ENCODE measurements around the gene FANCL. TPM values are rescaled to one million over a fixed set of nuclear protein-coding genes. Genes with fewer than 3 reads are reported as not detected.

The FANCL gene
- total RNA-seq, 4 donors from 2014 or later: 28.5 to 42.7 (median 36.5) TPM

DNA sequence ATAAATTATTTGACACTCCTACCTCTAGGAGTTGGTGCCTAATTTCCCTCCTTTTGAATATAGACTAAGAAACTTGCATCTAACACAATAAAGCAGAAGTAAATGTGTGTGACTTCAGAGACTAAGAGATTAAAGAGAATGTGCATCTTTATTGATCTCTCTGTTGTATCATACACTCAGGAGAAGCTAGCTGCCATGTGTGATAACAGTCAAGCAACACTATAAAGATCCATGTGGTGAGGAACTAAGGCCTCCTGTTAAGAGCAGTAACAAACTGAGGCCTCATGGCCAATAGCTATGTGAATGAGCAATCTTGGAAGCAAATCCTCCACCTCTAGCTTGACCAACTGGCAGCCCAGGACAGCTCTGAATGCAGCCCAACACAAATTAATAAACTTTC is 3.4 kb downstream of the FANCL start:
- Histone ChIP-seq H3K4me1 (peaks cover 0 to 7% (median 4%) of the 10 kb centered on the region in 4 donors), H3K9me3 (no peaks in the 10 kb centered on the region), H3K36me3 (no peaks in the 10 kb centered on the region), H3K4me3 (no peak overlapping the region), H3K27ac (no peak overlapping the region), H3K27me3 (no peaks in the 10 kb centered on the region)
- TF ChIP-seq, protein P1, sequence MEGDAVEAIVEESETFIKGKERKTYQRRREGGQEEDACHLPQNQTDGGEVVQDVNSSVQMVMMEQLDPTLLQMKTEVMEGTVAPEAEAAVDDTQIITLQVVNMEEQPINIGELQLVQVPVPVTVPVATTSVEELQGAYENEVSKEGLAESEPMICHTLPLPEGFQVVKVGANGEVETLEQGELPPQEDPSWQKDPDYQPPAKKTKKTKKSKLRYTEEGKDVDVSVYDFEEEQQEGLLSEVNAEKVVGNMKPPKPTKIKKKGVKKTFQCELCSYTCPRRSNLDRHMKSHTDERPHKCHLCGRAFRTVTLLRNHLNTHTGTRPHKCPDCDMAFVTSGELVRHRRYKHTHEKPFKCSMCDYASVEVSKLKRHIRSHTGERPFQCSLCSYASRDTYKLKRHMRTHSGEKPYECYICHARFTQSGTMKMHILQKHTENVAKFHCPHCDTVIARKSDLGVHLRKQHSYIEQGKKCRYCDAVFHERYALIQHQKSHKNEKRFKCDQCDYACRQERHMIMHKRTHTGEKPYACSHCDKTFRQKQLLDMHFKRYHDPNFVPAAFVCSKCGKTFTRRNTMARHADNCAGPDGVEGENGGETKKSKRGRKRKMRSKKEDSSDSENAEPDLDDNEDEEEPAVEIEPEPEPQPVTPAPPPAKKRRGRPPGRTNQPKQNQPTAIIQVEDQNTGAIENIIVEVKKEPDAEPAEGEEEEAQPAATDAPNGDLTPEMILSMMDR (IDR thresholded peaks at IDR 0.05): no peak
- DNase-seq: no peak

DNA sequence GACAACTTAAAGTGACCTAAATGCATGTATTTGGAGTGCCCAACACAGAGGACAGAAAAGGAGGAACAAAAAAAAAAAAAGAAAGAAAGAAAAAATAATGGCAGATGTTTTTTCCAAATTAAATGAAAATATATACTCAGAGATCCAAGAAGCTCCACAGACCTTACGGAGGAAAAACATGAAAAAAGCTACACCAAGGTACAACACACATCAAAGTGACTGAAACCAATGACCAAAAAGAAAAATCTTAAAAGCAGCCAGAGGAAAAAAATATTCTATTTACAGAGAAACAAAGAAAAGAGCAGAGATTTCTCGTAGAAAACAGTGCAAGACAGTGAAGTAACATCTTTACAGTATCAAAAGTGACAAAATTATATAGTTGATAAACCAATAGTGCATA is 5.1 kb downstream of the FANCL start:
- Histone ChIP-seq H3K36me3 (no peaks in the 10 kb centered on the region), H3K27me3 (no peaks in the 10 kb centered on the region), H3K4me1 (peaks cover 0 to 7% (median 4%) of the 10 kb centered on the region in 4 donors), H3K4me3 (no peak overlapping the region), H3K27ac (no peak overlapping the region), H3K9me3 (no peaks in the 10 kb centered on the region)
- TF ChIP-seq, protein P1 (IDR thresholded peaks at IDR 0.05): no peak
- TF ChIP-seq POLR2A (IDR thresholded peaks at IDR 0.05): no peak
- DNase-seq: no peak

DNA sequence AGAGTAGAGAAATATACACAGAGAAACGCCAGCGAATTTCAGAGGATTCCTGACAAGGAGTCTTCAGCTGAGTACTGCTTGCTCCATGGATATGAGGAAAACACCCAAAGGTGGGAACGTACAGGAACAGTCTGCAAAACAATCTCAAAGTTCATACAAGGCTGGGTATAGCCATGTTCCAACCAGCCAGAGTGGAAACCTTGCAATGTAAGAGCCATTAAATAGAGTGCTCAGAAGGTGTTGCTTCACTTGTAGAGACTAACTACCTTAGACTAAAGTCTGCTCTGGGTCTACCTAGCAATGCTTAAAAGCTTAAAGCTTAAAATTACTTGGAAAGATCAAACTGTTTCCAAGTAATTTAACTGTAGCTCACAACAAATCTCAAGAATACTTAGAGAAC is 6.0 kb downstream of the FANCL start:
- H3K4me1 ChIP-seq: peaks cover 0 to 5% (median under 1%) of the 10 kb centered on the region in 4 donors
- no peak overlapping the region for H3K27ac ChIP-seq
- no peaks in the 10 kb centered on the region for H3K27me3 ChIP-seq
- no peak overlapping the region for H3K4me3 ChIP-seq
- DNase-seq: no peak
- H3K9me3 ChIP-seq: no peaks in the 10 kb centered on the region
- TF ChIP-seq POLR2A (IDR thresholded peaks at IDR 0.05): no peak
- TF ChIP-seq, protein P1 (IDR thresholded peaks at IDR 0.05): no peak
- no peaks in the 10 kb centered on the region for H3K36me3 ChIP-seq

DNA sequence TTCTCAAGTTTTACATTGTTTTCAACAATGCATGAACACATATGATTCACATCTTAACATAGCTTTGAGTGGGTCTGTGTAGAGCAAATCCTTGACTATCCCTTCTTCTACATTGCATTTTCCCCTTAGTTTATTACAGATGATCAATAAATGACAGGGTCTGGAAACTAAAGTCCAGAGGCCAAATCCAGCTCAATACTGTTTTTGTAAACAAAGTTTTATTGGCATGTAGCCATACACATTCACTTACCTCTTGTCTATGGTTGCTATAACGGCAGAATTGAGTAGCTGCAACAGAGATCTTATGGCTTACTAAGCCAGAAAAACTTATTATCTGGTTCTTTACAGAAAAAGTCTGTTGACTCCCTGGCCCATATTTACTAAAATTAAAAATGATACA is 12.8 kb downstream of the FANCL start:
- no peaks in the 10 kb centered on the region for H3K4me1 ChIP-seq
- no peak overlapping the region for H3K4me3 ChIP-seq
- no peak for TF ChIP-seq POLR2A (IDR thresholded peaks at IDR 0.05)
- TF ChIP-seq, protein P1 (IDR thresholded peaks at IDR 0.05): no peak
- no peaks in the 10 kb centered on the region for H3K9me3 ChIP-seq
- peaks cover 0 to 7% (median 0%) of the 10 kb centered on the region in 3 donors for H3K36me3 ChIP-seq
- no peak for DNase-seq
- no peak overlapping the region for H3K27ac ChIP-seq
- no peaks in the 10 kb centered on the region for H3K27me3 ChIP-seq

DNA sequence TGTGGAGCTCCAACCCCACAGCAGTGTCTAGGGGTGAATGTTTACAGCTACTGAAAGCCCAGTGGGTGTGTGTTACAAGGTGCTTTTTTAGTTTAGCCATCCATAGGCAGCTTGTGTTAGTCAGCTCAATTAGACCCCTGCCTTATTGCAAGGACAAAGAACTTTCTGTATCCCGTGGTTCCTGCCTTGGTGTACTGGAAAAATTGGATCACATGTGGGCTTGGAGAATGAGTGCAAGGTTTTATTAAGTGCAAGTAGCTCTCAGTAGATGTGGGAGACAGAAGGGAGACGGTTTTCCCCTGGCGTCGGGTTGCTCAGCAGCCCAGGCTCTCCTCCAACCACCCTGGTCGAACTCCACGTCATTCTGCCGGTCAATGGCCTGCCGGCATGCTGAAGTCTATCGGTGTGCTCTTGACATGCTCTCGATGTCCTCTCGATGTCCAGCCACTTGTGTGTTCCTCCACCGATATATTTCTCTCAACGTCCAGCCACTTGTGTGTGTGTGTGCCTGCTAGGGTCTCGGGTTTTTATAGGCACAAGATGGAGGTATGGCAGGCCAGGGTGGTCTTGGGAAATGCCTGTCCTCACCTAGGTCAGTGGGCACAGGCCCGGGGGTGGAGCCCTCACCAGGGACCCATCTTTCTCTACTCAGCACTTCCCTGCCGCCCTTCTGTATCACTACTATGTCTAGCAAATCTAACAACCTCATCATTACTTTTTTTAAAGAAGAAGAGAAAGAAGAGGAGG is 13.8 kb downstream of the FANCL start:
- no peak overlapping the region for H3K27ac ChIP-seq
- no peak for TF ChIP-seq POLR2A (IDR thresholded peaks at IDR 0.05)
- TF ChIP-seq, protein P1 (IDR thresholded peaks at IDR 0.05): no peak
- no peaks in the 10 kb centered on the region for H3K9me3 ChIP-seq
- no peak overlapping the region for H3K4me3 ChIP-seq
- H3K4me1 ChIP-seq: no peaks in the 10 kb centered on the region
- H3K36me3 ChIP-seq: peaks cover 0 to 7% (median 0%) of the 10 kb centered on the region in 3 donors
- DNase-seq: no peak
- no peaks in the 10 kb centered on the region for H3K27me3 ChIP-seq

Measured in Peyer's patch (tissue), 4 donors.